HepG2 (cell line): Measurements from ENCODE around the gene INSL6. TPM values are rescaled to one million over a fixed set of nuclear protein-coding genes. Genes with fewer than 3 reads are reported as not detected.

ENCODE experiments used
- ATAC-seq: fragments of 200-7000 bp; cut with Tn5 transposase; 3 replicates; pipeline ENCODE4 v1.9.1; 2020; ENCODE audit warnings: mild to moderate bottlenecking, moderate library complexity
- BruUV-seq: library from RNA; stranded (reverse); fragments of 400-500 nt; replicated peaks from 2 replicates; lab custom pipeline; 2021; lab: Mats Ljungman, UMichigan
- CTCF ChIA-PET: fragments of 300-600 bp; formaldehyde crosslinking; extraction: SDS; loops from one replicate; lab custom pipeline; 2021; ENCODE audit warnings: low total read pairs, inconsistent platforms, low intra/inter-chr PET ratio; lab: Yijun Ruan, JAX
- POLR2A ChIA-PET: fragments of 350-600 bp; sonication (Branson Sonifier 250); formaldehyde crosslinking; loops from one replicate; lab custom pipeline; 2020; ENCODE audit warnings: antibody characterized with exemption, inconsistent platforms; lab: Yijun Ruan, JAX
- DNase-seq: peaks from one replicate; pipeline ENCODE4 v3.0.0-alpha.2; 2015; ENCODE audit warnings: low spot score
- FAIRE-seq: peaks from 3 replicates; lab custom pipeline; 2011; peaks lifted over from hg19 to GRCh38; lab: Jason Lieb, UNC
- H2AFZ ChIP-seq: one replicate; pipeline ENCODE4 v1.6.1; 2011; ENCODE audit warnings: low read length, inconsistent platforms
- H3K27ac ChIP-seq: fragments of 300-600 bp; 3 replicates; pipeline ENCODE4 v1.8.0; 2011; ENCODE audit warnings: mixed run types, mild to moderate bottlenecking, mixed read lengths, low read length, inconsistent platforms; ENCODE audit not compliant: insufficient read depth; ENCODE audit errors: extremely low read length
- H3K27me3 ChIP-seq, 2 experiments: fragments of 200-600 bp in 1 of 2; 2 replicates in 1 of 2; 3 replicates in 1 of 2; pipeline versions ENCODE4 v1.6.0 to v1.8.0; 2011; ENCODE audit warnings: low read length in 2 of 2, mild to moderate bottlenecking in 2 of 2, moderate library complexity in 2 of 2, inconsistent platforms in 1 of 2; ENCODE audit not compliant: insufficient read depth in 2 of 2, control insufficient read depth in 1 of 2
- H3K36me3 ChIP-seq, 2 experiments: fragments of 200-600 bp in 1 of 2; replicated peaks in 1 of 2; 2 replicates in 1 of 2; 3 replicates in 1 of 2; pipeline versions ENCODE4 v1.5.1 to v1.8.0; 2011; ENCODE audit warnings: low read length in 2 of 2, inconsistent platforms in 1 of 2; ENCODE audit not compliant: insufficient read depth in 2 of 2, control insufficient read depth in 1 of 2
- H3K4me1 ChIP-seq: 2 replicates; pipeline ENCODE4 v1.5.1; 2012; ENCODE audit warnings: low read length, inconsistent platforms; ENCODE audit not compliant: insufficient read depth
- H3K4me2 ChIP-seq: 2 replicates; pipeline ENCODE4 v1.6.0; 2011; ENCODE audit warnings: low read depth, low read length, inconsistent platforms
- H3K4me3 ChIP-seq, 3 experiments: fragments of 200-600 bp in 1 of 3; sonication (generic), shearing (Covaris generic) in 1 of 3; replicated peaks in 1 of 3; 2 replicates each; pipeline ENCODE4 v1.5.1; 2011 to 2016; ENCODE audit warnings: low read length in 3 of 3, inconsistent platforms in 2 of 3, low read depth in 2 of 3, mild to moderate bottlenecking in 2 of 3, control low read depth in 1 of 3, mixed read lengths in 1 of 3; ENCODE audit not compliant: insufficient read depth in 1 of 3
- H3K79me2 ChIP-seq: one replicate; pipeline ENCODE4 v1.6.1; 2011; ENCODE audit warnings: low read length, inconsistent platforms; ENCODE audit not compliant: insufficient read depth
- H3K9ac ChIP-seq: 2 replicates; pipeline ENCODE4 v1.6.0; 2011; ENCODE audit warnings: mild to moderate bottlenecking, low read depth, low read length, inconsistent platforms; ENCODE audit not compliant: insufficient read depth
- H3K9me3 ChIP-seq: 2 replicates; pipeline ENCODE4 v1.5.1; 2012; ENCODE audit warnings: mild to moderate bottlenecking, low read length
- H4K20me1 ChIP-seq: 2 replicates; pipeline ENCODE4 v1.6.0; 2011; ENCODE audit warnings: inconsistent platforms, mild to moderate bottlenecking, low read length, moderate library complexity; ENCODE audit not compliant: insufficient read depth
- ATAD3A ChIP-seq: sonication (generic); formaldehyde crosslinking; IDR thresholded peaks from 2 replicates; pipeline ENCODE4 v1.4.0; 2020; ENCODE audit warnings: missing genetic modification reagents
- ATM ChIP-seq: fragments of 450-650 bp; IDR thresholded peaks from 2 replicates; pipeline ENCODE4 v1.7.1; 2017; ENCODE audit warnings: mild to moderate bottlenecking, borderline replicate concordance
- CBFB ChIP-seq: sonication (generic); formaldehyde crosslinking; IDR thresholded peaks from 2 replicates; pipeline ENCODE4 v1.4.0; 2020; ENCODE audit warnings: missing genetic modification reagents
- EP300 ChIP-seq, 3 experiments: sonication (generic) in 1 of 3; formaldehyde crosslinking in 1 of 3; IDR thresholded peaks; 2 replicates each; pipeline versions ENCODE4 v1.5.1 to v1.6.1; 2011 to 2020; ENCODE audit warnings: low read depth in 2 of 3, low read length in 2 of 3, borderline replicate concordance in 1 of 3, improper control_type of control experiment in 1 of 3, mild to moderate bottlenecking in 1 of 3, missing genetic modification reagents in 1 of 3, moderate library complexity in 1 of 3
- GLI4 ChIP-seq: sonication (generic); formaldehyde crosslinking; IDR thresholded peaks from 2 replicates; pipeline ENCODE4 v1.5.1; 2020; ENCODE audit warnings: missing genetic modification reagents, mild to moderate bottlenecking, moderate library complexity, borderline replicate concordance
- KDM2A ChIP-seq: sonication (generic); formaldehyde crosslinking; IDR thresholded peaks from 2 replicates; pipeline ENCODE4 v1.4.0; 2020; ENCODE audit warnings: low read depth, missing genetic modification reagents, borderline replicate concordance
- MAF1 ChIP-seq: sonication (generic); formaldehyde crosslinking; IDR thresholded peaks from 2 replicates; pipeline ENCODE4 v1.5.0; 2020; ENCODE audit warnings: missing genetic modification reagents, borderline replicate concordance
- PHF20 ChIP-seq: sonication (generic); formaldehyde crosslinking; IDR thresholded peaks from 2 replicates; pipeline ENCODE4 v1.5.0; 2020; ENCODE audit warnings: mild to moderate bottlenecking, missing genetic modification reagents
- THRA ChIP-seq: sonication (generic); formaldehyde crosslinking; IDR thresholded peaks from 2 replicates; pipeline ENCODE4 v1.4.0; 2020; ENCODE audit warnings: missing genetic modification reagents, borderline replicate concordance
- ZBED4 ChIP-seq: sonication (generic); formaldehyde crosslinking; IDR thresholded peaks from 2 replicates; pipeline ENCODE4 v1.4.0; 2020; ENCODE audit warnings: missing genetic modification reagents, borderline replicate concordance
- ZNF225 ChIP-seq: sonication (generic); formaldehyde crosslinking; IDR thresholded peaks from 2 replicates; pipeline ENCODE4 v1.4.0; 2020; ENCODE audit warnings: mild to moderate bottlenecking, missing genetic modification reagents
- ZNF550 ChIP-seq: sonication (generic); formaldehyde crosslinking; IDR thresholded peaks from 2 replicates; pipeline ENCODE4 v1.4.0; 2020; ENCODE audit warnings: mild to moderate bottlenecking, missing genetic modification reagents, borderline replicate concordance
- ZNF607 ChIP-seq: sonication (generic); formaldehyde crosslinking; IDR thresholded peaks from 2 replicates; pipeline ENCODE4 v1.5.1; 2020; ENCODE audit warnings: missing genetic modification reagents, mild to moderate bottlenecking, borderline replicate concordance
- ZNF775 ChIP-seq: sonication (generic); formaldehyde crosslinking; IDR thresholded peaks from 2 replicates; pipeline ENCODE4 v1.4.0; 2020; ENCODE audit warnings: missing genetic modification reagents, mild to moderate bottlenecking, moderate library complexity, borderline replicate concordance
- WGBS: methylation state at CpG from one replicate; pipeline ENCODE4 v1.1.6; 2017; ENCODE audit warnings: low lambda C conversion rate; 5-methylcytosine and 5-hydroxymethylcytosine counted together
- in situ Hi-C: cut with HindIII; loops from 2 replicates; pipeline ENCODE4 v1.10.0; 2017; ENCODE audit warnings: low pct_unique_long_range_greater_than_20kb; ENCODE audit not compliant: extremely low pct_ligation_motif_present
- intact Hi-C: fragments of 100-400 bp; cut with micrococcal nuclease; formaldehyde crosslinking; loops from one replicate; pipeline ENCODE4 v1.10.0; 2022; ENCODE audit not compliant: unreplicated experiment
- polyA plus RNA-seq, 8 experiments: library from polyadenylated mRNA; depleted of rRNA in 3 of 8; stranded (reverse) in 7 of 8; unstranded in 1 of 8; fragments of >200 nt; fragmentation: Illumina TruSeq in 4 of 8; extraction: Trizol in 4 of 8; gene quantifications; 2 replicates each; pipeline versions ENCODE4 v1.2.1 to v1.2.3, GENCODE V29; 2011 to 2016; ENCODE audit warnings: low read depth in 4 of 8, missing spikeins in 1 of 8, mixed read lengths in 1 of 8; ENCODE audit not compliant: insufficient read depth in 1 of 8
- total RNA-seq, 5 experiments: library from RNA; depleted of rRNA; stranded (reverse); fragments of >200 nt; fragmentation: Illumina TruSeq; extraction: Trizol; gene quantifications; 2 replicates each; pipeline ENCODE4 v1.2.3, GENCODE V29; 2016; ENCODE audit warnings: low read depth in 1 of 5

The INSL6 gene
- total and polyA plus RNA-seq, 2 of the 13 experiments (the other 11 are each of a cell fraction or from before 2014, with no cell fraction given): not detected

GRCh38 chr9:5205071-5205470 is 19.6 kb upstream of the INSL6 start:
- H3K4me3 ChIP-seq: no peak overlapping the region
- no peak for TF ChIP-seq ATAD3A
- TF ChIP-seq, all 625 proteins: peak for 0
- no TSS peak for BruUV-seq
- ATAC-seq (no peak), FAIRE-seq (no peak), DNase-seq (no peak)
- POLR2A ChIA-PET: no interaction called here
- H3K36me3 ChIP-seq: no peaks in the 10 kb centered on the region
- no peaks in the 10 kb centered on the region for H3K4me1 ChIP-seq
- H2AFZ ChIP-seq: no peak overlapping the region
- in situ Hi-C loops: no loop called here
- no peak overlapping the region for H3K9ac ChIP-seq
- no peak overlapping the region for H3K27ac ChIP-seq
- H3K27me3 ChIP-seq: no peaks in the 10 kb centered on the region
- no peaks in the 10 kb centered on the region for H3K79me2 ChIP-seq
- H3K9me3 ChIP-seq: no peaks in the 10 kb centered on the region
- intact Hi-C loops: no loop called here
- CTCF ChIA-PET: no interaction called here
- no peaks in the 10 kb centered on the region for H4K20me1 ChIP-seq
- H3K4me2 ChIP-seq: no peak overlapping the region

- Histone ChIP-seq H3K4me3 (no peak overlapping the region), H3K79me2 (no peaks in the 10 kb centered on the region), H3K27ac (no peak overlapping the region), H2AFZ (no peak overlapping the region), H4K20me1 (no peaks in the 10 kb centered on the region), H3K9ac (no peak overlapping the region), H3K4me1 (no peaks in the 10 kb centered on the region), H3K9me3 (no peaks in the 10 kb centered on the region), H3K27me3 (peaks cover 0 to 3% of the 10 kb centered on the region in 2 experiments; a peak in 1 of 5 replicates), H3K36me3 (no peaks in the 10 kb centered on the region), H3K4me2 (no peak overlapping the region)
- CTCF ChIA-PET: no interaction called here
- FAIRE-seq (no peak), DNase-seq (no peak), ATAC-seq (no peak)
- in situ Hi-C loops (no loop called here), intact Hi-C loops (no loop called here)
- 0% methylated on average over 1 of the region's 1 CpG for WGBS
- POLR2A ChIA-PET: no interaction called here
- no TSS peak for BruUV-seq
- TF ChIP-seq ZNF607 (no peak), ZNF775 (CRISPR knock-in tag) (no peak), MAF1 (CRISPR knock-in tag) (no peak), PHF20 (CRISPR knock-in tag) (no peak), GLI4 (no peak), ATM (no peak), KDM2A (CRISPR knock-in tag) (no peak), THRA (CRISPR knock-in tag) (no peak), ZNF225 (CRISPR knock-in tag) (no peak), EP300 (IDR thresholded peaks at IDR 0.05; ENCODE audit: low read depth in 2 of 2, low read length in 2 of 2) (no peak), EP300 (CRISPR knock-in tag; IDR thresholded peaks at IDR 0.05; ENCODE audit: borderline replicate concordance) (no peak), ZBED4 (CRISPR knock-in tag) (no peak), CBFB (CRISPR knock-in tag) (no peak), ZNF550 (CRISPR knock-in tag) (no peak)
Measured at GRCh38 chr9:5195463-5195862, 10.0 kb upstream of the INSL6 start.
